GM19324 (cell line): ENCODE measurements around the gene UBE2I.
"Not testable (repeated sequence)": the region's sequence is repeated elsewhere in the genome, so short reads cannot be mapped to it uniquely, and the experiment has no call there.

ENCODE experiments used
- ATAC-seq: cut with Tn5 transposase; IDR thresholded peaks from one replicate; pipeline ENCODE4 v1.9.1; 2021; ENCODE audit warnings: mild to moderate bottlenecking, moderate library complexity; ENCODE audit not compliant: unreplicated experiment, low FRiP score

Gene UBE2I

GRCh38 chr16:1291576-1291974, 17.9 kb upstream of the UBE2I start:
- no peak for ATAC-seq

DNA sequence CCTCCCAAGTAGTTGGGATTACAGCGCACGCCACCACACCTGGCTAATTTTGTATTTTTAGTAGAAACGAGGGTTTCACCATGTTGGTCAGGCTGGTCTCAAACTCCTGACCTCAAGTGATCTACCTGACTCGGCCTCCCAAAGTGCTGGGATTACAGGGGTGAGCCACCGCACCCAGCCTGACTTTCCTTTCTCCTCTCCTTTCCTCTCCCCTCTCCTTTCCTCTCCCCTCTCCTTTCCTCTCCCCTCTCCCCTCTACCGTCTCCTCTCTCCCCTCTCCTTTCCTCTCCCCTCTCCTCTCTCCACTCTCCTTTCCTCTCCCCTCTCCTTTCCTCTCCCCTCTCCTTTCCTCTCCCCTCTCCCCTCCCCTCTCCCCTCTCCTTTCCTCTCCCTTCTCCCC, 17.2 kb upstream of the UBE2I start:
- not testable (repeated sequence) for ATAC-seq

DNA sequence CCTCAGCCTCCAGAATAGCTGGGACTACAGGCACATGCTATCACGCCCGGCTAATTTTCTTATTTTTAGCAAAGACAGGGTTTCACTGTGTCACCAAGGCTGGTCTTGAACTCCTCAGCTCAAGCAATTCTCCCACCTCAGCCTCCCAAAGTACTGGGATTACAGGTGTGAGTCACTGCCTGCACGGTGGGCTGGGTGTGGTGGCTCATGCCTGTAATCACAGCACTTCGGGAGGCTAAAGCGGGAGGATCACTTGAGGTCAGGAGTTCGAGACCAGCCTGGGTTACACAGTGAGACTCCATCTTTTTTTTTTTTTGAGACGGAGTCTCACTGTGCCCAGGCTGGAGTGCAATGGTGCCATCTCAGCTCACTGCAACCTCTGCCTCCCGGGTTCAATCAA, 16.6 kb upstream of the UBE2I start:
- ATAC-seq, result not testable (repeated sequence)

DNA sequence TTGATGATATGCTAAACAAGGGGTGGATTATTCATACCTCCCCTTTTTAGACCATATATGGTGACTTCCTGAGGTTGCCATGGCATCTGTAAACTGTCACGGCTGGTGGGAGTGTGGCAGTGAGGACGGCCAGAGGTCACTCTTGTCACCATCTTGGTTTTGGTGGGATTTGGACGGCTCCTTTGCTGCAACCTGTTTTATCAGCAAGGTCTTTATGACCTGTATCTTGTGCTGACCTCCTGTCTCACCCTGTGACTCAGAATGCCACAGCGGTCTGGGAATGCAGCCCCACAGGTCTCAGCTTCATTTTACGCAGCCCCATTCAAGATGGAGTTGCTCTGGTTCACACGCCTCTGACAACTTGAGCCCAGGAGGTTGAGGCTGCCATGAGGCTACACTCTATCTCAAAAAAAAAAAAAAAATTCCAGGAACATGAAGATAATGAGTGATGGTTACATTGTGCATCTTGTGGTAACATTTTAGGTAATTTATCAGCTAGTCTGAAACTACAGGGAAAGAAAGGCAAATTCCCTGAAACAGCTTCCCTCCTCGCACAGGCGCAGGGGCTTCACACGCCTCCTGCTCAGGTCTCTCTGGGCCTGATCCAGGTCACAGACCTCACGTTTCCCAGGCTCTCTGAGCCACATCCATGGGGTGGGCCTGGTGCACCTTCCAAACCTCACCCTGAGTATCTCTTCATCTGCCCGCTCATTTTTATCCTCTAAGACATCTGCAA, 15.3 kb upstream of the UBE2I start:
- no peak for ATAC-seq

DNA sequence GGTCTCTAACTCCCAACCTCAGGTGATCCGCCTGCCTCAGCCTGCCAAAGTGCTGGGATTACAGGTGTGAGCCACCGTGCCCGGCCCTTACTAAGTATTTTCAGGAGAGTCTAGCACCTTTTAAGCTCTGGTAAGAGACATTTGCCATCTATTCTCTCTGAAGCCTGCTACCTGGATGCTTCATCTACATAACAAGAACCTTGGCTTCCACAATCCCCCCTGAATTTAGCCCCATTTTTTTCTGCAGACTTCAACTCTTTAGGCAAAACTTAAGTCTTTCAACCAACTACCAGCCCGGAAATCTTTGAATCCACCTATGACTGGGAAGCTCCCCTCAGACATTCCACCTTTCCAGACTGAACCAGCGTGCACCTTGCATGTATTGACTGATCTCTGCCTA, 14.0 kb upstream of the UBE2I start:
- ATAC-seq, result no peak

GRCh38 chr16:1296688-1297017, 12.8 kb upstream of the UBE2I start:
- not testable (repeated sequence) for ATAC-seq

GRCh38 chr16:1297018-1297696, 12.3 kb upstream of the UBE2I start:
- no peak for ATAC-seq

- ATAC-seq, result no peak
Measured at GRCh38 chr16:1298406-1298805, 11.0 kb upstream of the UBE2I start.

DNA sequence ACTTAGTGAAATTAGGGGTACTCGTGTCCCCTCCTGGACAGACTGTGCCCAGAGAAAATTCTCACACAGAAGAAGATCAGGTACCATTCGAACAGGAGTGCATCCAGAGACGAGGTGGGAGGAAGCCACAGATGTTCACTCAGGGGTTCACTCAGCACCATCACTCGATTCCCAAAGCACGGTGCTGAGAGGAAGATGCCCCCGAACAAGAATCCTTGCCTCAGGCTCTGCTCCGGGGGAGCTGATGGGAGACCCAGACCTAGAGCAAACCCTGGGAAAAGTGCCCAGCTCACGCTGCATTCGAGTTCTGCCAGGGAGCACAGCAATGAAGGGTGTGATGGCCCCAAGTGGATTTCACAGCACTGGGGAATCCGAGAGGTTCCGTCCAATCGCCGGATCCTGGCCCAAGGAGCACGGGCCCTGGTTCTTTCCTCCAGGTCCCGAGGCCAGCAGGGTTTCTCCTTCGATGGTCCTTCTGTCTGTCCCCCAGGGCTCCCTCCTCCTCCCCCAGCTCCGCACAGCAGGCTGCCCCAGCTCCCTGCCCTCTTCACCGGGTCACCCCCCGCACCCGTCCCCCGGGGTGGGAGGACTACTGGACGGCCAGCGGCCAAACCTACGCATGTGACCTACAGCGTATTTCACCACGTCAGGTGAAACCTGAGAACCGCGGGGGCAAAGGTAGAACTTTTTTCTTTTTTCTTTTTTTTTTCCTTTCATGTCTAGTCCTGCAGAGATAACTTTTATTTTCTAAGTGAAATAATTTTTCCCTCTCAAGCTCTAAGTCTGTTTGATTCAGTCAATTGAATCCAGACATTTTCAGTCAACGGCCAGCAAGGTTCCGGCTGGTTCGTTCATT, 10.2 kb upstream of the UBE2I start:
- no peak for ATAC-seq

DNA sequence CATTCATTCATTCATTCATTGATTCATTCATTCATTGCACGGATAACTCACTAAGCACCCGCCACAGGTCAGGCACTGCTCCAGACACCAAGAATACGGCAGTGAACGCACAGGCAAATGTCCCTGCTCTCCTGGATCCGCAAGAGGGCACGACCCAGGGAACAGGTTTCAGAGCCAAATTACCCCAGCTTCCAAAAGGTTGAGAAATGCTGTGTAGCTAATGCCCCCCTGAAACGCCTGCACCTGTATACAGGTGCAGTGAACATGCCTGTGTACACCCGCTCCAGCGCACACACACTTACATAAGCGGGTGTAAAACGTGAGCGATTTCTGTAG, 9.6 kb upstream of the UBE2I start:
- ATAC-seq, result no peak

DNA sequence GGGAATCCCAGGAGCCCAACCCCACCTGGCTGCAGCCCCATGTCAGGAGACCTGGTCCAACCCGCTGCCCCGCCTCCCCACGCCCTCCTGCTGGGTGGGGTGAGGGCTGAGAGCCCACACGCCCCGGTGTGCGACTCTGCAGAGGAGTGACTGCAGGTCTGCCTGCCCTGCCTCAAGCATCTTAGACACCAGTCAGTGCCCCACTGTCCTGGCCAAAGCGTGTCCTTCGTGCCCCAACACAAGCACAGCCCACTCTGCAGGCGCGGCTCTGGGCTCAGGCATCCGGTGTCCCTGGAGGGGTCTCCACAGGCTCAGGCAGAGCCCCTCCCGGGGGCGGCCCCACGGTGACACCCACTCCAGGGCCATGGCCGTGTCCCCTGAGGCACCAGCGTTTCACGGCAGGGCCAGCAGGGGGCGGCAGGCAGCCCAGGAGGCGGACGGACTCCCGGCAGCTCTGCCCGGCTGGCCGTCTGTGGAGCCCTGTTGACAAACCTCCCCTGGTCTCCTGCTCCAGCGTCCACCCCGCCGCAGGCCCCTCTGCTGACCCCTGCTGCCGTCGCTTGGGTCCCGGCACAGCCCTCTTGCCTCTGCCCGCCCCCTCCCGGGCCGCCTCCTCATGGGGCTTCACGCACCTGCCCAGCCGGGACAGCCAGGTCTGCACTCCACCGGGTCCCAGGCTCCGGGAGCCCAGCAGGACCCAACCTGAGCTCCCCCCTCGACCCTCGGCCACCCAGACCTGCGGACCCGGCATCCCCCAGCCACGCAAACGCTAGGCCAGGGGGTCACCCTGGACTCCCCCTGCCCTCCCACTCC, 8.6 kb upstream of the UBE2I start:
- ATAC-seq, result no peak

- no peak for ATAC-seq
Measured at GRCh38 chr16:1301562-1301961, 7.9 kb upstream of the UBE2I start.

DNA sequence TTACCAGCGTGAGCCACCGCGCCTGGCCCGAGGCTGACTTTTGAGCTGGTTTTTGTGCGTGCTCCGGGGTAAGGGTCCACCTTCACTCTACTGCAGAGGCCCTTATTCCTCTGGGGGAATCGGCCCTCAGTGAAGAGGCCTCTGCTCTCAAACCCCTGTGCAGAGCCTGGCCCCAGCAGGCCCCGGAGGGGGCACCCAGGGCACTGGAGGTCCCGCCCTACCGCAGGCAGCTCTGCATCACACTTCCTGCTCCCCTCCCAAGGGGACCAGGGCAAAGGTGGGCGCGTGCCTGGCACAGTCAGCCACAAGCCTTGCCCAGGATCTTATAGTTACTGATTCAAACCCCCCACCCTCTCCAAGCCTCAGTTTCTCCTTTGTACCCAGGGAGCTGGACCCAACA, 3.6 kb upstream of the UBE2I start:
- ATAC-seq, result no peak

- ATAC-seq, result no peak
Measured at GRCh38 chr16:1306334-1306733, 3.1 kb upstream of the UBE2I start.

- ATAC-seq, result no peak
Measured at GRCh38 chr16:1308036-1308976, 1.1 kb upstream of the UBE2I start.

GRCh38 chr16:1309888-1310831, 724 bp downstream of the UBE2I start:
- peak; percentile 17 for ATAC-seq

GRCh38 chr16:1310832-1311200, 1.4 kb downstream of the UBE2I start:
- no peak for ATAC-seq

DNA sequence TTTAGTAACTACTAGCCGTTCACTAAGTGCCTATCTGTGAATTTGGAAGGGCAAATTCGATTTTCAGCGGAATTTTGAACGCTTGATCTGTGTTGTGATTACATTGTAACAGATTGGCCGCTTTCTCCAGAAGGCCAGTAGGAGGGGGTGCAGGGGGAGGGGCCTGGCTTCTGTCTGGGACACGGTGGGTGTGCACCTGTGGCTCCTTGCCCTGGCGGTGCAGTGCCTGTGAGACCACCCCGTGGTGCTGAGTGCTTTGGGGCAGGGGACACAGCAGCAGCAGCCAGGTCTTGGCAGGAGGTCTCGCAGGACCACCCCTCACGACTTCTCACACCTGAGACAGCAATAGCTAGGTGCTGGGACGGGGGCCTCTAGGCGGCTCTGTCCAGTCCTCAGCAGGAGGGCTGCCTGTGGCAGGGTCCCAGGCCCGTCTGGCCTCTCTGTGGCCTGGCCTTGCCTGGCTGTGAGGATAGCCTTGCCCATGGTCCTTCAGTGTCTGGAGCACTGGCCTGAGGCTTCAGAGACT, 1.8 kb downstream of the UBE2I start:
- ATAC-seq, result no peak
